H1 (cell line): ENCODE data around the gene FBN1. TPM values are rescaled to one million over a fixed set of nuclear protein-coding genes. Genes with fewer than 3 reads are reported as not detected.

Experiments used
- CTCF ChIA-PET: fragments of 300-600 bp; sonication (Branson Sonifier 250); formaldehyde crosslinking; loops from one replicate; lab custom pipeline; 2021; ENCODE audit not compliant: partially characterized antibody; lab: Charles Lee
- POLR2A ChIA-PET: fragments of 300-600 bp; sonication (Branson Sonifier 250); formaldehyde crosslinking; loops from one replicate; lab custom pipeline; 2021; ENCODE audit warnings: inconsistent platforms; ENCODE audit not compliant: partially characterized antibody; lab: Charles Lee
- DNase-seq, 2 experiments: peaks; one replicate each; pipeline versions ENCODE4 v3.0.0 to v3.0.0-alpha.2; 2010 to 2022; ENCODE audit warnings: low spot score in 2 of 2, low read depth in 1 of 2, mixed read lengths in 1 of 2
- FAIRE-seq: peaks from 2 replicates; lab custom pipeline; 2011; peaks lifted over from hg19 to GRCh38; lab: Jason Lieb, UNC
- H2AFZ ChIP-seq: 2 replicates; pipeline ENCODE4 v1.8.1; 2012; ENCODE audit warnings: low read length, inconsistent platforms
- H2AK5ac ChIP-seq: 2 replicates; pipeline ENCODE4 v1.6.1; 2013; ENCODE audit warnings: low read depth, low read length
- H2BK120ac ChIP-seq: replicated peaks from 2 replicates; pipeline ENCODE3; 2013; ENCODE audit warnings: low read depth, low read length, inconsistent platforms
- H2BK12ac ChIP-seq: 2 replicates; pipeline ENCODE4 v1.6.1; 2013; ENCODE audit warnings: low read depth, low read length
- H2BK15ac ChIP-seq: 2 replicates; pipeline ENCODE4 v1.6.1; 2013; ENCODE audit warnings: low read length
- H2BK20ac ChIP-seq: 2 replicates; pipeline ENCODE4 v1.6.1; 2013; ENCODE audit warnings: low read length
- H2BK5ac ChIP-seq: 2 replicates; pipeline ENCODE4 v1.6.1; 2013; ENCODE audit warnings: low read depth, low read length
- H3K14ac ChIP-seq: 2 replicates; pipeline ENCODE4 v1.6.1; 2013; ENCODE audit warnings: inconsistent platforms; ENCODE audit not compliant: insufficient read length
- H3K18ac ChIP-seq: 2 replicates; pipeline ENCODE4 v1.6.1; 2013; ENCODE audit warnings: low read length; ENCODE audit errors: extremely low read depth
- H3K23ac ChIP-seq: 2 replicates; pipeline ENCODE4 v1.6.1; 2013; ENCODE audit warnings: inconsistent platforms; ENCODE audit not compliant: insufficient read length
- H3K23me2 ChIP-seq: 2 replicates; pipeline ENCODE4 v1.6.1; 2013; ENCODE audit warnings: low read depth, low read length
- H3K27ac ChIP-seq: 2 replicates; pipeline ENCODE4 v1.6.1; 2011; ENCODE audit warnings: low read depth, low read length, inconsistent platforms
- H3K27me3 ChIP-seq, 4 experiments: replicated peaks in 1 of 4; 1 replicate in 1 of 4; 2 replicates in 3 of 4; pipeline versions ENCODE4 v1.6.1 to v1.8.1; 2011 to 2013; ENCODE audit warnings: low read length in 3 of 4, mild to moderate bottlenecking in 3 of 4, inconsistent platforms in 2 of 4, mixed read lengths in 2 of 4, moderate library complexity in 1 of 4; ENCODE audit not compliant: control insufficient read depth in 3 of 4, insufficient read depth in 3 of 4; ENCODE audit errors: extremely low read depth in 1 of 4
- H3K36me3 ChIP-seq, 4 experiments: 2 replicates each; pipeline versions ENCODE4 v1.6.1 to v1.8.1; 2011 to 2013; ENCODE audit warnings: mild to moderate bottlenecking in 4 of 4, low read length in 3 of 4, moderate library complexity in 2 of 4, control low read depth in 1 of 4, inconsistent platforms in 1 of 4; ENCODE audit not compliant: insufficient read depth in 4 of 4, control insufficient read depth in 2 of 4
- H3K4ac ChIP-seq: replicated peaks from 2 replicates; pipeline ENCODE3; 2013; ENCODE audit warnings: low read length, low read depth, mixed read lengths, inconsistent platforms; ENCODE audit not compliant: insufficient read length
- H3K4me1 ChIP-seq, 4 experiments: replicated peaks in 1 of 4; 1 replicate in 1 of 4; 2 replicates in 3 of 4; pipeline versions ENCODE4 v1.6.1 to v1.8.1; 2011 to 2013; ENCODE audit warnings: low read length in 3 of 4, inconsistent platforms in 2 of 4, mixed read lengths in 1 of 4; ENCODE audit not compliant: insufficient read depth in 4 of 4, control insufficient read depth in 3 of 4
- H3K4me2 ChIP-seq, 2 experiments: 2 replicates each; pipeline versions ENCODE4 v1.6.1 to v1.8.1; 2011 to 2013; ENCODE audit warnings: low read depth in 2 of 2, low read length in 2 of 2, control low read depth in 1 of 2, inconsistent platforms in 1 of 2, mild to moderate bottlenecking in 1 of 2; ENCODE audit not compliant: insufficient read depth in 1 of 2
- H3K4me3 ChIP-seq, 4 experiments: fragments of 200-600, 300-600 bp in 1 of 4; sonication (generic), shearing (Covaris generic), sonication (Bioruptor Twin) in 1 of 4; 2 replicates each; pipeline versions ENCODE4 v1.5.1 to v1.8.1; 2011 to 2016; ENCODE audit warnings: low read length in 4 of 4, low read depth in 3 of 4, control low read depth in 2 of 4, inconsistent platforms in 2 of 4, mild to moderate bottlenecking in 2 of 4, mixed read lengths in 1 of 4, moderate library complexity in 1 of 4; ENCODE audit not compliant: insufficient read depth in 2 of 4; ENCODE audit errors: extremely low read depth in 1 of 4
- H3K56ac ChIP-seq: replicated peaks from 2 replicates; pipeline ENCODE3; 2013; ENCODE audit warnings: low read depth, mild to moderate bottlenecking, mixed read lengths, low read length, inconsistent platforms; ENCODE audit not compliant: insufficient read length
- H3K79me1 ChIP-seq: 2 replicates; pipeline ENCODE4 v1.6.1; 2013; ENCODE audit warnings: low read depth, low read length, control low read depth
- H3K79me2 ChIP-seq, 2 experiments: 2 replicates each; pipeline versions ENCODE4 v1.6.1 to v1.8.1; 2012 to 2013; ENCODE audit warnings: low read length in 2 of 2, mild to moderate bottlenecking in 2 of 2, inconsistent platforms in 1 of 2; ENCODE audit not compliant: insufficient read depth in 2 of 2, control insufficient read depth in 1 of 2
- H3K9ac ChIP-seq, 4 experiments: replicated peaks in 1 of 4; 1 replicate in 1 of 4; 2 replicates in 3 of 4; pipeline versions ENCODE4 v1.6.1 to v1.8.1; 2011 to 2013; ENCODE audit warnings: low read depth in 3 of 4, low read length in 3 of 4, control low read depth in 2 of 4, mild to moderate bottlenecking in 2 of 4, moderate library complexity in 2 of 4, inconsistent platforms in 1 of 4; ENCODE audit errors: extremely low read depth in 1 of 4
- H3K9me3 ChIP-seq, 2 experiments: 2 replicates each; pipeline versions ENCODE4 v1.6.1 to v1.8.1; 2012 to 2013; ENCODE audit warnings: mild to moderate bottlenecking in 2 of 2, moderate library complexity in 2 of 2, control low read depth in 1 of 2, inconsistent platforms in 1 of 2, low read depth in 1 of 2, low read length in 1 of 2, mixed read lengths in 1 of 2; ENCODE audit not compliant: insufficient read depth in 2 of 2
- H4K20me1 ChIP-seq, 2 experiments: replicated peaks in 1 of 2; 2 replicates each; pipeline versions ENCODE3 to v1.8.1; 2011 to 2013; ENCODE audit warnings: inconsistent platforms in 2 of 2, low read length in 2 of 2, mild to moderate bottlenecking in 1 of 2; ENCODE audit not compliant: insufficient read depth in 2 of 2, control insufficient read depth in 1 of 2
- H4K5ac ChIP-seq: 2 replicates; pipeline ENCODE4 v1.6.1; 2013; ENCODE audit warnings: low read length, low read depth, mixed read lengths, inconsistent platforms; ENCODE audit not compliant: insufficient read length
- H4K8ac ChIP-seq: 2 replicates; pipeline ENCODE4 v1.8.0; 2013; ENCODE audit warnings: mild to moderate bottlenecking, moderate library complexity, low read length, inconsistent platforms; ENCODE audit not compliant: insufficient read depth; ENCODE audit errors: extremely low read depth
- H4K91ac ChIP-seq: replicated peaks from 2 replicates; pipeline ENCODE3; 2013; ENCODE audit warnings: low read length, mixed read lengths, inconsistent platforms; ENCODE audit not compliant: insufficient read length
- CHD2 ChIP-seq: IDR thresholded peaks from 2 replicates; pipeline ENCODE4 v1.6.1; 2012; ENCODE audit warnings: low read length, improper control_type of control experiment
- E2F6 ChIP-seq: IDR thresholded peaks from 2 replicates; pipeline ENCODE4 v1.6.1; 2012; ENCODE audit warnings: inconsistent platforms
- EGR1 ChIP-seq: IDR thresholded peaks from 2 replicates; pipeline ENCODE4 v1.6.1; 2011; ENCODE audit warnings: low read depth, low read length, borderline replicate concordance
- EP300 ChIP-seq, 2 experiments: IDR thresholded peaks; 1 replicate in 1 of 2; 2 replicates in 1 of 2; pipeline ENCODE4 v1.6.1; 2011 to 2012; ENCODE audit warnings: low read depth in 2 of 2, low read length in 2 of 2, mild to moderate bottlenecking in 2 of 2, borderline replicate concordance in 1 of 2, inconsistent platforms in 1 of 2, moderate library complexity in 1 of 2
- JUN ChIP-seq: IDR thresholded peaks from 2 replicates; pipeline ENCODE4 v1.6.1; 2011; ENCODE audit warnings: low read depth, mild to moderate bottlenecking, improper control_type of control experiment, low read length
- JUND ChIP-seq: IDR thresholded peaks from 2 replicates; pipeline ENCODE4 v1.6.1; 2011; ENCODE audit warnings: mild to moderate bottlenecking, improper control_type of control experiment, low read length
- KDM1A ChIP-seq: fragments of 200-600, 300-600 bp; sonication (generic); IDR thresholded peaks from 2 replicates; pipeline ENCODE4 v1.7.1; 2016; ENCODE audit warnings: mild to moderate bottlenecking, low read length, borderline replicate concordance
- KDM5A ChIP-seq: fragments of 200-600 bp; IDR thresholded peaks from 2 replicates; pipeline ENCODE4 v1.7.1; 2012; ENCODE audit warnings: mild to moderate bottlenecking, low read length, inconsistent platforms, mixed read lengths
- POLR2AphosphoS5 ChIP-seq: IDR thresholded peaks from 2 replicates; pipeline ENCODE4 v1.6.1; 2011; ENCODE audit warnings: low read depth, low read length
- SIN3A ChIP-seq, 2 experiments: IDR thresholded peaks in 1 of 2; conservative IDR thresholded peaks in 1 of 2; 2 replicates each; pipeline ENCODE4 v1.6.1; 2011 to 2012; ENCODE audit warnings: low read length in 2 of 2, improper control_type of control experiment in 1 of 2, low read depth in 1 of 2, mild to moderate bottlenecking in 1 of 2
- SP4 ChIP-seq: IDR thresholded peaks from 2 replicates; pipeline ENCODE4 v1.6.1; 2012; ENCODE audit warnings: low read length, inconsistent platforms
- SRF ChIP-seq: IDR thresholded peaks from 2 replicates; pipeline ENCODE4 v1.6.1; 2011; ENCODE audit warnings: mild to moderate bottlenecking, low read depth, low read length, moderate library complexity
- TCF12 ChIP-seq: IDR thresholded peaks from 2 replicates; pipeline ENCODE4 v1.6.1; 2011; ENCODE audit warnings: low read depth, mild to moderate bottlenecking, low read length
- YY1 ChIP-seq: IDR thresholded peaks from 2 replicates; pipeline ENCODE4 v1.6.1; 2011; ENCODE audit warnings: low read depth, mild to moderate bottlenecking, low read length
- WGBS, 2 experiments: shearing (Covaris generic) in 1 of 2; methylation state at CpG; one replicate each; pipeline versions ENCODE4 v1.1.6 to v1.1.7; 2013 to 2015; ENCODE audit warnings: low lambda C conversion rate in 2 of 2, mixed read lengths in 2 of 2, inconsistent platforms in 1 of 2, low coverage in 1 of 2, missing lambda C conversion rate in 1 of 2; ENCODE audit not compliant: insufficient replicate concordance in 2 of 2, insufficient coverage in 1 of 2, insufficient read length in 1 of 2; ENCODE audit errors: extremely low coverage in 1 of 2, missing lambda C conversion rate in 1 of 2; 5-methylcytosine and 5-hydroxymethylcytosine counted together
- polyA plus RNA-seq, 7 experiments: library from polyadenylated mRNA; depleted of rRNA in 3 of 7; stranded (reverse) in 5 of 7; unstranded in 2 of 7; fragments of >200 nt in 5 of 7; fragments of 200-250 nt in 2 of 7; gene quantifications; 1 replicate in 5 of 7; 2 replicates in 1 of 7; 4 replicates in 1 of 7; pipeline versions ENCODE4 v1.2.1 to v1.2.3, GENCODE V29; 2011 to 2013; ENCODE audit warnings: missing spikeins in 2 of 7, mixed read lengths in 2 of 7
- total RNA-seq: library from RNA; stranded (reverse); fragmentation: NEBNext Ultra II Directional; extraction: Animal tissue kit (Norgen Biotek cat#: 25700); gene quantifications from 2 replicates; pipeline ENCODE4 v1.2.1, GENCODE V29; 2021

The FBN1 gene
- total and polyA plus RNA-seq, 2 of the 8 experiments (the other 6 are each of a cell fraction or from before 2014, with no cell fraction given), result 3.0 to 4.0 TPM

GRCh38 chr15:48664436-48664835 is 18.9 kb upstream of the FBN1 start:
- Histone ChIP-seq H4K20me1 (no peaks in the 10 kb centered on the region), H3K79me1 (no peaks in the 10 kb centered on the region), H3K14ac (no peak overlapping the region)
- TF ChIP-seq KDM1A, result no peak
- TF ChIP-seq POLR2AphosphoS5, result no peak
- TF ChIP-seq YY1, result no peak
- no peak for TF ChIP-seq SIN3A (conservative IDR thresholded peaks at IDR 0.05 in 1 of 2, IDR thresholded peaks at IDR 0.05 in 1 of 2; ENCODE audit: low read depth in 1 of 2, low read length in 2 of 2)
- TF ChIP-seq E2F6, result no peak
- no peak for TF ChIP-seq CHD2
- TF ChIP-seq SRF, result no peak
- TF ChIP-seq EGR1, result no peak
- TF ChIP-seq TCF12, result no peak
- no peak for TF ChIP-seq SP4
- TF ChIP-seq JUN, result no peak
- no peak for TF ChIP-seq JUND
- TF ChIP-seq KDM5A, result no peak
- no peak for TF ChIP-seq EP300 (IDR thresholded peaks at IDR 0.05; ENCODE audit: borderline replicate concordance in 1 of 2, low read depth in 2 of 2, low read length in 2 of 2)
- TF ChIP-seq, all 59 proteins: peak for 0
- Histone ChIP-seq H2BK15ac (no peak overlapping the region), H2BK12ac (no peak overlapping the region), H4K5ac (no peak overlapping the region), H3K56ac (no peak overlapping the region), H3K27ac (no peak overlapping the region), H4K91ac (no peak overlapping the region), H2AK5ac (no peak overlapping the region), H3K23me2 (no peaks in the 10 kb centered on the region), H2BK5ac (no peak overlapping the region), H2BK20ac (no peak overlapping the region), H2BK120ac (no peak overlapping the region), H3K4me1 (no peaks in the 10 kb centered on the region), H3K9ac (no peak overlapping the region), H3K27me3 (peaks cover 0 to 2% (median 0%) of the 10 kb centered on the region in 4 experiments; a peak in 1 of 7 replicates), H3K79me2 (no peaks in the 10 kb centered on the region), H3K4me3 (no peak overlapping the region), H3K4me2 (no peak overlapping the region), H3K18ac (no peak overlapping the region), H3K36me3 (no peaks in the 10 kb centered on the region), H3K4ac (no peak overlapping the region), H4K8ac (no peak overlapping the region), H3K23ac (no peak overlapping the region), H3K9me3 (no peaks in the 10 kb centered on the region), H2AFZ (no peak overlapping the region)
- FAIRE-seq, result no peak
- no peak for DNase-seq
- WGBS, 2 experiments, result 75% methylated on average over 1 of the region's 1 CpG; no CpG with 5 or more reads in 1 of the 2 experiments
- CTCF ChIA-PET, result interaction anchor here (1.2 to 1.4 kb wide), 2 partner anchors 14 to 758 kb away, joined by 3 read pairs; partner anchors contain the start of gene FGF7
- POLR2A ChIA-PET, result no interaction called here
